Endothelial cell of umbilical vein (primary cell): ENCODE data around the gene CIROP. TPM values are rescaled to one million over a fixed set of nuclear protein-coding genes. Genes with fewer than 3 reads are reported as not detected.

Experiments used
- BruUV-seq: library from RNA; stranded (reverse); fragments of 400-500 nt; replicated peaks from 2 replicates; lab custom pipeline; 2021; lab: Mats Ljungman, UMichigan
- CTCF ChIA-PET: fragments of 300-600, 350-600 bp; sonication (Branson Sonifier 250); formaldehyde crosslinking; loops from one replicate; lab custom pipeline; 2021; ENCODE audit warnings: antibody characterized with exemption, inconsistent platforms; lab: Charles Lee
- POLR2A ChIA-PET: fragments of 300-600, 350-600 bp; sonication (Branson Sonifier 250); formaldehyde crosslinking; loops from one replicate; lab custom pipeline; 2021; ENCODE audit warnings: antibody characterized with exemption, inconsistent platforms; lab: Charles Lee
- DNase-seq: peaks from one replicate; pipeline ENCODE4 v3.0.0-alpha.2; 2011; ENCODE audit warnings: low read depth, low spot score
- FAIRE-seq: peaks from 2 replicates; lab custom pipeline; 2011; peaks lifted over from hg19 to GRCh38; lab: Jason Lieb, UNC
- H2AFZ ChIP-seq: 2 replicates; pipeline ENCODE4 v1.6.0; 2012; ENCODE audit warnings: low read depth, low read length, control low read depth, inconsistent platforms
- H3K27ac ChIP-seq: 2 replicates; pipeline ENCODE4 v1.5.1; 2011; ENCODE audit warnings: low read depth, mild to moderate bottlenecking, control low read depth, low read length, moderate library complexity; ENCODE audit not compliant: insufficient read depth
- H3K27me3 ChIP-seq, 2 experiments: 2 replicates each; pipeline versions ENCODE4 v1.6.0 to v1.6.1; 2011; ENCODE audit warnings: low read length in 2 of 2, mixed read lengths in 1 of 2; ENCODE audit not compliant: control insufficient read depth in 2 of 2, insufficient read depth in 2 of 2
- H3K36me3 ChIP-seq, 2 experiments: 2 replicates in 1 of 2; 3 replicates in 1 of 2; pipeline ENCODE4 v1.5.1; 2011; ENCODE audit warnings: low read length in 2 of 2, mild to moderate bottlenecking in 1 of 2, moderate library complexity in 1 of 2; ENCODE audit not compliant: control insufficient read depth in 2 of 2, insufficient read depth in 2 of 2; ENCODE audit errors: extremely low read depth in 1 of 2
- H3K4me1 ChIP-seq: 3 replicates; pipeline ENCODE4 v1.5.1; 2011; ENCODE audit warnings: mild to moderate bottlenecking, low read length; ENCODE audit not compliant: control insufficient read depth, insufficient read depth; ENCODE audit errors: extremely low read depth
- H3K4me2 ChIP-seq: 2 replicates; pipeline ENCODE4 v1.6.1; 2011; ENCODE audit warnings: low read length, control low read depth, mixed read lengths; ENCODE audit not compliant: insufficient read depth
- H3K4me3 ChIP-seq, 3 experiments: fragments of 200-600 bp in 1 of 3; sonication (generic), shearing (Covaris generic) in 1 of 3; replicated peaks in 1 of 3; 2 replicates each; pipeline ENCODE4 v1.5.1; 2011 to 2016; ENCODE audit warnings: control low read depth in 3 of 3, low read length in 3 of 3, mild to moderate bottlenecking in 2 of 3, inconsistent platforms in 1 of 3, low read depth in 1 of 3, moderate library complexity in 1 of 3; ENCODE audit not compliant: insufficient read depth in 1 of 3
- H3K79me2 ChIP-seq: 2 replicates; pipeline ENCODE4 v1.6.0; 2012; ENCODE audit warnings: low read length, inconsistent platforms; ENCODE audit not compliant: control insufficient read depth, insufficient read depth
- H3K9ac ChIP-seq: replicated peaks from 2 replicates; pipeline ENCODE3; 2011; ENCODE audit warnings: low read length, control low read depth; ENCODE audit not compliant: insufficient read depth; ENCODE audit errors: extremely low read depth
- H3K9me1 ChIP-seq: replicated peaks from 3 replicates; pipeline ENCODE4 v1.6.0; 2011; ENCODE audit warnings: mild to moderate bottlenecking, low read length; ENCODE audit not compliant: control insufficient read depth, insufficient read depth; ENCODE audit errors: extremely low read depth
- H3K9me3 ChIP-seq: replicated peaks from 2 replicates; pipeline ENCODE4 v1.5.1; 2012; ENCODE audit warnings: low read length, inconsistent platforms; ENCODE audit not compliant: control insufficient read depth, insufficient read depth
- H4K20me1 ChIP-seq: replicated peaks from 2 replicates; pipeline ENCODE3; 2011; ENCODE audit warnings: mild to moderate bottlenecking, low read length; ENCODE audit not compliant: control insufficient read depth, insufficient read depth; ENCODE audit errors: extremely low read depth
- CTCF ChIP-seq, 2 donors: IDR thresholded peaks; 1 replicate in 1 of 2; 2 replicates in 1 of 2; pipeline ENCODE4 v1.5.1; 2011; ENCODE audit warnings: low read length in 2 of 2, mild to moderate bottlenecking in 2 of 2, moderate library complexity in 2 of 2, control low read depth in 1 of 2, inconsistent platforms in 1 of 2, low read depth in 1 of 2; ENCODE audit not compliant: insufficient read depth in 1 of 2; ENCODE audit errors: extremely low read depth in 1 of 2
- EZH2 ChIP-seq: IDR thresholded peaks from 2 replicates; pipeline ENCODE4 v1.6.1; 2012; ENCODE audit warnings: borderline replicate concordance, low read depth, mild to moderate bottlenecking, moderate library complexity, low read length, inconsistent platforms; ENCODE audit not compliant: severe bottlenecking
- FOS ChIP-seq: IDR thresholded peaks from 2 replicates; pipeline ENCODE4 v1.6.1; 2011; ENCODE audit warnings: mild to moderate bottlenecking, low read length, moderate library complexity, borderline replicate concordance; ENCODE audit not compliant: insufficient read depth
- GATA2 ChIP-seq: IDR thresholded peaks from 2 replicates; pipeline ENCODE4 v1.7.0; 2011; ENCODE audit warnings: low read depth, mild to moderate bottlenecking, moderate library complexity, mixed read lengths, low read length; ENCODE audit not compliant: insufficient read length, insufficient read depth
- JUN ChIP-seq: IDR thresholded peaks from 2 replicates; pipeline ENCODE4 v1.6.1; 2011; ENCODE audit warnings: borderline replicate concordance, low read depth; ENCODE audit not compliant: insufficient read length, insufficient read depth
- MAX ChIP-seq: IDR thresholded peaks from 2 replicates; pipeline ENCODE4 v1.6.1; 2011; ENCODE audit not compliant: insufficient read depth, insufficient read length
- MYC ChIP-seq: IDR thresholded peaks from one replicate; pipeline ENCODE4 v1.6.1; 2011; ENCODE audit warnings: mild to moderate bottlenecking, low read depth, low read length
- POLR2A ChIP-seq: IDR thresholded peaks from 2 replicates; pipeline ENCODE4 v1.6.1; 2012; ENCODE audit warnings: low read depth, mild to moderate bottlenecking, control low read depth, low read length
- POLR2AphosphoS5 ChIP-seq: IDR thresholded peaks from 2 replicates; pipeline ENCODE4 v1.6.1; 2012; ENCODE audit warnings: low read depth, mild to moderate bottlenecking, control low read depth, low read length, moderate library complexity; ENCODE audit not compliant: insufficient read depth
- dilution Hi-C: fragments of 300-500 bp; cut with MboI; formaldehyde crosslinking; loops from one replicate; pipeline ENCODE4 v1.15.0; 2019; ENCODE audit warnings: low sequenced_read_pairs; ENCODE audit not compliant: extremely low pct_ligation_motif_present
- intact Hi-C: fragments of 100-400 bp; cut with micrococcal nuclease; formaldehyde crosslinking; loops from one replicate; pipeline ENCODE4 v1.10.0; 2022
- polyA plus RNA-seq, 4 experiments: library from polyadenylated mRNA; depleted of rRNA in 3 of 4; stranded (reverse) in 3 of 4; unstranded in 1 of 4; fragments of >200 nt; gene quantifications; 2 replicates each; pipeline versions ENCODE4 v1.2.1 to v1.2.3, GENCODE V29; 2011 to 2012; ENCODE audit warnings: missing spikeins in 1 of 4
- total RNA-seq: library from RNA; stranded (reverse); gene quantifications from 2 replicates; pipeline ENCODE4 v1.2.3, GENCODE V29; 2021

Gene CIROP
- total and polyA plus RNA-seq, 2 donors (not counting 3 experiments of a cell fraction or from before 2014, with no cell fraction given), result not detected

- no peak overlapping the region for H2AFZ ChIP-seq
- H3K79me2 ChIP-seq, result no peaks in the 10 kb centered on the region
- no peak for TF ChIP-seq POLR2A
- TF ChIP-seq MYC, result no peak
- TF ChIP-seq EZH2, result no peak
- no peak for TF ChIP-seq GATA2
- no peak for TF ChIP-seq POLR2AphosphoS5
- TF ChIP-seq CTCF (IDR thresholded peaks at IDR 0.05; ENCODE audit: extremely low read depth in 1 of 2, insufficient read depth in 1 of 2, low read depth in 1 of 2, low read length in 2 of 2), result no peak
- TF ChIP-seq JUN, result no peak
- no peak for TF ChIP-seq MAX
- no peak for TF ChIP-seq FOS
- ChIA-PET POLR2A (no interaction called here), CTCF (interaction anchor here (0.6 to 14.5 kb wide), 2 partner anchors 52 to 1670 kb away, joined by 3 to 1289 read pairs; partner anchors contain the start of gene SLC7A8)
- H3K4me1 ChIP-seq, result peaks cover 36% of the 10 kb centered on the region
- no peaks in the 10 kb centered on the region for H3K9me1 ChIP-seq
- H3K4me2 ChIP-seq, result no peak overlapping the region
- BruUV-seq, result no TSS peak
- no peaks in the 10 kb centered on the region for H3K27me3 ChIP-seq
- H3K9me3 ChIP-seq, result no peaks in the 10 kb centered on the region
- H3K27ac ChIP-seq, result no peak overlapping the region
- no peaks in the 10 kb centered on the region for H4K20me1 ChIP-seq
- intact Hi-C loops, result no loop called here
- no peak for FAIRE-seq
- dilution Hi-C loops, result no loop called here
- no peak for DNase-seq
- H3K36me3 ChIP-seq, result no peaks in the 10 kb centered on the region
- H3K9ac ChIP-seq, result no peak overlapping the region
- no peak overlapping the region for H3K4me3 ChIP-seq
Observed at GRCh38 chr14:23126548-23127278, 21.9 kb upstream of the CIROP start.
